ENCODE measurements around the gene TUBA8.
"Not testable (repeated sequence)": the region's sequence is repeated elsewhere in the genome, so short reads cannot be mapped to it uniquely, and the experiment has no call there.

TUBA8 gene

DNA sequence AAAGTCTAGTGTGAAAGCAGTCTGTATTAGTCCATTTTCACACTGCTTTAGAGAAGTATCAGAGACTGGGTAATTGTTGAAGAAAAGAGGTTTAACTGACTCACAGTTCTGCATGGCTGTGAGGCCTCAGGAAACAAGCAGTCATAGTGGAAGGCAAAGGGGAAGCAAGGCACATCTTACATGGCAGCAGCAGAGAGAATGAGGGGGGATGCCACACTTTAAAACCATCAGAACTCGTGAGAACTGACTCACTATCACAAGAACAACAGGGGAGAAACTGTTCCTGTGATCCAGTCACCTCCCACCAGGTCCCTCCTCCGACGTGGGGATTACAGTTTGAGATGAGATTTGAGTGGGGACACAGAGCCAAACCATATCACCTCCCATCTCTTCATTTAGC lies 13.8 kb upstream of the TUBA8 start:
- no peak for DNase-seq (ENCODE audit: low read depth)
- H3K4me3 ChIP-seq (ENCODE audit: low read length) = no peak overlapping the region

GRCh38 chr22:18100781-18101180 lies 9.8 kb upstream of the TUBA8 start:
- TF ChIP-seq, protein P1, sequence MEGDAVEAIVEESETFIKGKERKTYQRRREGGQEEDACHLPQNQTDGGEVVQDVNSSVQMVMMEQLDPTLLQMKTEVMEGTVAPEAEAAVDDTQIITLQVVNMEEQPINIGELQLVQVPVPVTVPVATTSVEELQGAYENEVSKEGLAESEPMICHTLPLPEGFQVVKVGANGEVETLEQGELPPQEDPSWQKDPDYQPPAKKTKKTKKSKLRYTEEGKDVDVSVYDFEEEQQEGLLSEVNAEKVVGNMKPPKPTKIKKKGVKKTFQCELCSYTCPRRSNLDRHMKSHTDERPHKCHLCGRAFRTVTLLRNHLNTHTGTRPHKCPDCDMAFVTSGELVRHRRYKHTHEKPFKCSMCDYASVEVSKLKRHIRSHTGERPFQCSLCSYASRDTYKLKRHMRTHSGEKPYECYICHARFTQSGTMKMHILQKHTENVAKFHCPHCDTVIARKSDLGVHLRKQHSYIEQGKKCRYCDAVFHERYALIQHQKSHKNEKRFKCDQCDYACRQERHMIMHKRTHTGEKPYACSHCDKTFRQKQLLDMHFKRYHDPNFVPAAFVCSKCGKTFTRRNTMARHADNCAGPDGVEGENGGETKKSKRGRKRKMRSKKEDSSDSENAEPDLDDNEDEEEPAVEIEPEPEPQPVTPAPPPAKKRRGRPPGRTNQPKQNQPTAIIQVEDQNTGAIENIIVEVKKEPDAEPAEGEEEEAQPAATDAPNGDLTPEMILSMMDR (conservative IDR thresholded peaks at IDR 0.05; ENCODE audit: low read depth, low read length) = no peak
- no peak overlapping the region for H3K4me3 ChIP-seq (ENCODE audit: low read length)
- DNase-seq (ENCODE audit: low read depth) = no peak

More for the DNA sequence above, 13.8 kb upstream of the TUBA8 start:
- TF ChIP-seq, protein P1 (conservative IDR thresholded peaks at IDR 0.05; ENCODE audit: low read depth, low read length) = no peak

GRCh38 chr22:18101536-18101935 lies 9.1 kb upstream of the TUBA8 start:
- DNase-seq (ENCODE audit: low read depth) = no peak
- TF ChIP-seq, protein P1 (conservative IDR thresholded peaks at IDR 0.05; ENCODE audit: low read depth, low read length) = no peak
- H3K4me3 ChIP-seq (ENCODE audit: low read length) = no peak overlapping the region

DNA sequence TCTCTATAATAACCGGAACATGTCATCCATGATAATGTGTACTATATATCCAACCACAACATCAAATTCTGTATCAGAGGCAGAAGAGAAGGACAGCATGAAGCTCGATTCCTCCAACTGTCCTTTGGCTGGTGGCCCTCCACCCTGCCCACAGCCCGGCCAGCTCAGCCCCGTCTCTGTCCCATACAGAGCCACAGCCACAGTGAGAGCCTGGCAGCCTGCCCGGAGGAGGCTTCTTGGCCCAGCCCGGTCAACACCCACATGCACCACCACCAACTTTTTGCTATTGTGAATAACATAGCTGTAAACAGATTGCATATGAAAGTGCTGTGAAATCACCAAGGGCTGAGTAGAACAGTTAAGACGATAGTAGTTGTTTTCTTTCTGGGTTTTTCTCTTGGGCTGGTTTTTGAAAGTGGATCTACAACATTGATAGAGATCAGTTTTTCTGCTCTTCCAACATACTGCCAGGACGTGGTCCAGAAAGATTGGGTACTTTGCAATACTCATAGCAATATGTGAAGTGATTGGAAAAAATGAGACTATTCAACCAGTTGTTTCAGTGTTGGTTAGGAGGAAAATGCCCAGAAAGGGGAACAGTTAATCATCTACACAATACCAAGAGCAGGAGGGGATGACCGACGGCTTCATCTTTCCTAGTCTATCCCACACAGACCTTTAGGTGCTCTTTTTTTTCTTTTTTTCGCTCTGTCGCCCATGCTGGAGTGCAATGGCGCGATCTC lies 6.9 kb upstream of the TUBA8 start:
- TF ChIP-seq, protein P1 (conservative IDR thresholded peaks at IDR 0.05; ENCODE audit: low read depth, low read length) = no peak
- no peak overlapping the region for H3K4me3 ChIP-seq (ENCODE audit: low read length)
- no peak for DNase-seq (ENCODE audit: low read depth)

- no peak overlapping the region for H3K4me3 ChIP-seq (ENCODE audit: low read length)
- TF ChIP-seq, protein P1 (conservative IDR thresholded peaks at IDR 0.05; ENCODE audit: low read depth, low read length) = no peak
- no peak for DNase-seq (ENCODE audit: low read depth)
Observed at GRCh38 chr22:18104566-18104965, 6.0 kb upstream of the TUBA8 start.

DNA sequence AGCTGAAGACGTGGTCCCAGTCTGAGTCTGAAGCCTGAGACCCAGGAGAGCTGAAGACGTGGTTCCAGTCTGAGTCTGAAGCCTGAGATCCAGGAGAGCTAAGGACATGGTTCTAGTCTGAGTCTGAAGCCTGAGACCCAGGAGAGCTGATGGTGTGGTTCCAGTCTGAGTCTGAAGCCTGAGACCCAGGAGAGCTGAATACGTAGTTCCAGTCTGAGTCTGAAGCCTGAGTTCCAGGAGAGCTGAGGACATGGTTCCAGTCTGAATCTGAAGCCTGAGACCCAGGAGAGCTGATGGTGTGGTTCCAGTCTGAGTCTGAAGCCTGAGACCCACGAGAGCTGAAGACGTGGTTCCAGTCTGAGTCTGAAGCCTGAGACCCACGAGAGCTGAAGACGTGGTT lies 4.6 kb upstream of the TUBA8 start:
- not testable (repeated sequence) for H3K4me3 ChIP-seq (ENCODE audit: low read length); DNase-seq (ENCODE audit: low read depth)

DNA sequence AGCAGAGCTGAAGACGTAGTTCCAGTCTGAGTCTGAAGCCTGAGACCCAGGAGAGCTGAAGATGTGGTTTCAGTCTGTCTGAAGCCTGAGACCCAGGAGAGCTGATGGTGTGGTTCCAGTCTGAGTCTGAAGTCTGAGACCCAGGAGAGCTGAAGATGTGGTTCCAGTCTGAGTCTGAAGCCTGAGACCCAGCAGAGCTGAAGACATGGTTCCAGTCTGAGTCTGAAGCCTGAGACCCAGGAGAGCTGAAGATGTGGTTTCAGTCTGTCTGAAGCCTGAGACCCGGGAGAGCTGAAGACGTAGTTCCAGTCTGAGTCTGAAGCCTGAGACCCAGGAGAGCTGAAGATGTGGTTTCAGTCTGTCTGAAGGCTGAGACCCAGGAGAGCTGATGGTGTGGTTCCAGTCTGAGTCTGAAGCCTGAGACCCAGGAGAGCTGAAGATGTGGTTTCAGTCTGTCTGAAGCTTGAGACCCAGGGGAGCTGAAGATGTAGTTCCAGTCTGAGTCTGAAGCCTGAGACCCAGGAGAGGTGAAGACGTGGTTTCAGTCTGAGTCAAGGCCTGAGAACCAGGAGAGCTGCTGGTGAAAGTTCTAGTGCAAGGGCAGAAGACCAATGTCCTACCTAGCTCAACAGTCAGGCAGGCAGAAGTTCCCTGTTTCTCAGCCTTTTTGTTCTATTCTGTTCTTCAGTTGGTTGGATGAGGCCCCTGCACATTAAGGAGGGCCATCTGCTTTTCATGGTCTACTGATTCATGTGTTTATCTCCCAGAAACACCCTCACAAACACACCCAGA lies 3.9 kb upstream of the TUBA8 start:
- DNase-seq (ENCODE audit: low read depth); H3K4me3 ChIP-seq (ENCODE audit: low read length): not testable (repeated sequence)

DNA sequence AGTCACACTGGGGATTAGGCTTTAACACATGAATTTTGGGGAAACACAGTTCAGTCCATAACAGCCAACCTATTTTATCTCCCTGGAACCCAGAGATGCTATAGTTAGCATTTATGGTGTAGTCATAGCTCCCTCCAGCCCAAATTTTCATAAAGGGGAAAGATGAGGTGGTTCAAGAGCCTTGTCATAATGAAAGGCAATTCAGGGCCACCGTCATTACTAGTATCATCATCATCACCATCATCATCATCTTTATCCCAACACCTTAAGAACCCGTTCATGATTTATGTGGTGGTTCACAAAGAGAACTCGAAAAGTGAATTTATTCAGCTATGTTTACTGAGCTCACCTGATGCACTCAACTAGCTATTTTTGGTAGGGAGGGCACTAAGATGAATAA lies 2.4 kb upstream of the TUBA8 start:
- TF ChIP-seq, protein P1 (conservative IDR thresholded peaks at IDR 0.05; ENCODE audit: low read depth, low read length) = no peak
- H3K4me3 ChIP-seq (ENCODE audit: low read length) = no peak overlapping the region

More for the DNA sequence above, 2.4 kb upstream of the TUBA8 start:
- DNase-seq (ENCODE audit: low read depth) = no peak
